ENCODE results near the gene TRIM34.
"Not testable (repeated sequence)": the region's sequence is repeated elsewhere in the genome, so short reads cannot be mapped to it uniquely, and the experiment has no call there.

Gene TRIM34

GRCh38 chr11:5624489-5625279, at the start of gene TRIM34:
TSS of gene TRIM34 (plus strand) at chr11:5625001. CDS start at chr11:5632332, 7,331 bp downstream.
- DNase-seq = peak; percentile 51

- no peak for DNase-seq
These were observed 49.6 kb upstream of the TRIM34 start for GRCh38 chr11:5575152-5575551.

GRCh38 chr11:5577101-5577500, 47.7 kb upstream of the TRIM34 start:
- DNase-seq = no peak

- DNase-seq = no peak
These were observed 44.2 kb upstream of the TRIM34 start, which contains the start of gene OR52B6 for GRCh38 chr11:5580577-5580976. TSS of gene OR52B6 (plus strand) at chr11:5580877. CDS start at chr11:5580877, 0 bp downstream.

GRCh38 chr11:5581014-5581413, 43.8 kb upstream of the TRIM34 start:
- DNase-seq = no peak

GRCh38 chr11:5584458-5584857, 40.3 kb upstream of the TRIM34 start:
- not testable (repeated sequence) for DNase-seq

- not testable (repeated sequence) for DNase-seq
These were observed 34.9 kb upstream of the TRIM34 start for GRCh38 chr11:5589906-5590305.

- DNase-seq = no peak
These were observed 33.2 kb upstream of the TRIM34 start for GRCh38 chr11:5591613-5592012.

- no peak for DNase-seq
These were observed 32.2 kb upstream of the TRIM34 start for GRCh38 chr11:5592615-5593014.

GRCh38 chr11:5593146-5593545, 31.7 kb upstream of the TRIM34 start:
- DNase-seq = no peak

- DNase-seq = no peak
These were observed 28.1 kb upstream of the TRIM34 start, which contains the start of gene TRIM6 for GRCh38 chr11:5596607-5597201. TSS of gene TRIM6 (plus strand) at chr11:5596637. CDS start at chr11:5596898, 261 bp downstream.

GRCh38 chr11:5597953-5598352, 26.8 kb upstream of the TRIM34 start:
- DNase-seq = no peak

- peak; percentile 60 for DNase-seq
These were observed 24.4 kb upstream of the TRIM34 start for GRCh38 chr11:5600374-5600851.

GRCh38 chr11:5602791-5603190, 22.0 kb upstream of the TRIM34 start:
- not testable (repeated sequence) for DNase-seq

- no peak for DNase-seq
These were observed 21.5 kb upstream of the TRIM34 start for GRCh38 chr11:5603326-5603725.

GRCh38 chr11:5604896-5605295, 19.9 kb upstream of the TRIM34 start:
- DNase-seq = no peak

- DNase-seq = no peak
These were observed 19.0 kb upstream of the TRIM34 start for GRCh38 chr11:5605849-5606248.

- DNase-seq = no peak
These were observed 16.0 kb upstream of the TRIM34 start for GRCh38 chr11:5608808-5609207.

GRCh38 chr11:5610446-5610845, 14.4 kb upstream of the TRIM34 start:
- DNase-seq = no peak

- no peak for DNase-seq
These were observed 13.2 kb upstream of the TRIM34 start for GRCh38 chr11:5611627-5612026.

GRCh38 chr11:5618807-5619206, 6.0 kb upstream of the TRIM34 start:
- DNase-seq = no peak

- no peak for DNase-seq
These were observed 3.9 kb upstream of the TRIM34 start for GRCh38 chr11:5620651-5621521.

GRCh38 chr11:5621580-5621979, 3.2 kb upstream of the TRIM34 start:
- DNase-seq = no peak

Data from activated naive CD4-positive, alpha-beta T cell treated with Interleukin-2 at 50 U/mL for 16 hours (primary cell).